ENCODE results near the gene AMELX. TPM values are rescaled to one million over a fixed set of nuclear protein-coding genes. Genes with fewer than 3 reads are reported as not detected.

The AMELX gene
- total and polyA plus RNA-seq, 4 donors, result not detected

DNA sequence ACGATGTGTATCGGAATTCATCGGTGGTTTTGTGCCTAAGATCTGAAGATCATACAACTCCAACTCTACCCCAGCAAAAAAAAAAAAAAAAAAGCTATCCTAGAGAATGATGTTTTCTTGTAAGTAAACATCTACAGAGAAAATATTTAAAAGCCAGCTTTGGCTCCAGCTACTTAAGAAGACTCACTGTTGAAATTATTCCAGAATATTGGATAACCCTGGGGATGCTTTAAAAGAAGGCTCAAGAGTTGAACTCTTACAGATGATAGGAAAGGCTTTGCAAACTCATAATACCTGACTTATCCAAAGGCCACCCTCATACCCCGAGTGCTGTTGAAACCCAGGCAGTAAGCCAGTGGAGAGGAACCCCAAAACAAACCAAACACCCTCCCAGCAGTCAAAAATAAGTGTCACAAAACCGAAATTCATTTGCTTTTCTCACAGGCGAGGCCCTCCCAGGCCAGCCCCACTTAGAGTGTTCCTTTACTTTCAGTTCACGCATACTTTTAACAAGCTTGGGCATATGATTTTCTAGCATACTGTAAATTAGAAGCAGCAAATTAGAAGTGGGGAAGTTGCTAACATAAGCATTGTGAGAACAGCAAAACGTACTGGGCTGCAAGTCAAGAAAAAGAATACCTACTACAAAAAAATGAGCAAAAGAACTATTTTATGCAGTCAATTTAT lies 2.7 kb upstream of the AMELX start:
- Histone ChIP-seq H3K4me3 (ENCODE audit: low read depth in 1 of 3, low read length in 3 of 3) (no peak overlapping the region), H3K4me1 (ENCODE audit: control insufficient read depth in 4 of 4, insufficient read depth in 4 of 4, low read length in 3 of 4) (no peaks in the 10 kb centered on the region), H3K27me3 (ENCODE audit: control insufficient read depth in 4 of 4, insufficient read depth in 4 of 4, low read length in 3 of 4) (peaks cover 0 to 3% (median 0%) of the 10 kb centered on the region in 4 donors), H3K9ac (ENCODE audit: low read depth in 1 of 2, low read length in 2 of 2) (no peak overlapping the region), H3K9me3 (ENCODE audit: control insufficient read depth in 4 of 4, low read length in 3 of 4) (no peaks in the 10 kb centered on the region), H3K27ac (ENCODE audit: low read depth in 1 of 2, low read length in 2 of 2) (no peak overlapping the region), H3K36me3 (ENCODE audit: control insufficient read depth in 4 of 4, insufficient read depth in 3 of 4, low read depth in 1 of 4, low read length in 3 of 4) (no peaks in the 10 kb centered on the region)
- 91% methylated on average over 8 of the region's 8 CpGs for WGBS
- no peak for DNase-seq (ENCODE audit: low spot score)
- no peak for TF ChIP-seq EGR1 (IDR thresholded peaks at IDR 0.05; ENCODE audit: low read depth in 2 of 2)
- TF ChIP-seq GABPA (IDR thresholded peaks at IDR 0.05 in 1 of 2, conservative IDR thresholded peaks at IDR 0.05 in 1 of 2), result no peak
- TF ChIP-seq SP1 (IDR thresholded peaks at IDR 0.05), result no peak
- TF ChIP-seq, protein P1, sequence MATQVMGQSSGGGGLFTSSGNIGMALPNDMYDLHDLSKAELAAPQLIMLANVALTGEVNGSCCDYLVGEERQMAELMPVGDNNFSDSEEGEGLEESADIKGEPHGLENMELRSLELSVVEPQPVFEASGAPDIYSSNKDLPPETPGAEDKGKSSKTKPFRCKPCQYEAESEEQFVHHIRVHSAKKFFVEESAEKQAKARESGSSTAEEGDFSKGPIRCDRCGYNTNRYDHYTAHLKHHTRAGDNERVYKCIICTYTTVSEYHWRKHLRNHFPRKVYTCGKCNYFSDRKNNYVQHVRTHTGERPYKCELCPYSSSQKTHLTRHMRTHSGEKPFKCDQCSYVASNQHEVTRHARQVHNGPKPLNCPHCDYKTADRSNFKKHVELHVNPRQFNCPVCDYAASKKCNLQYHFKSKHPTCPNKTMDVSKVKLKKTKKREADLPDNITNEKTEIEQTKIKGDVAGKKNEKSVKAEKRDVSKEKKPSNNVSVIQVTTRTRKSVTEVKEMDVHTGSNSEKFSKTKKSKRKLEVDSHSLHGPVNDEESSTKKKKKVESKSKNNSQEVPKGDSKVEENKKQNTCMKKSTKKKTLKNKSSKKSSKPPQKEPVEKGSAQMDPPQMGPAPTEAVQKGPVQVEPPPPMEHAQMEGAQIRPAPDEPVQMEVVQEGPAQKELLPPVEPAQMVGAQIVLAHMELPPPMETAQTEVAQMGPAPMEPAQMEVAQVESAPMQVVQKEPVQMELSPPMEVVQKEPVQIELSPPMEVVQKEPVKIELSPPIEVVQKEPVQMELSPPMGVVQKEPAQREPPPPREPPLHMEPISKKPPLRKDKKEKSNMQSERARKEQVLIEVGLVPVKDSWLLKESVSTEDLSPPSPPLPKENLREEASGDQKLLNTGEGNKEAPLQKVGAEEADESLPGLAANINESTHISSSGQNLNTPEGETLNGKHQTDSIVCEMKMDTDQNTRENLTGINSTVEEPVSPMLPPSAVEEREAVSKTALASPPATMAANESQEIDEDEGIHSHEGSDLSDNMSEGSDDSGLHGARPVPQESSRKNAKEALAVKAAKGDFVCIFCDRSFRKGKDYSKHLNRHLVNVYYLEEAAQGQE (IDR thresholded peaks at IDR 0.05), result no peak
- no peak for TF ChIP-seq FOXA2 (IDR thresholded peaks at IDR 0.05)
- TF ChIP-seq JUND (IDR thresholded peaks at IDR 0.05), result no peak
- TF ChIP-seq HNF4G (IDR thresholded peaks at IDR 0.05), result no peak
- TF ChIP-seq, protein P2, sequence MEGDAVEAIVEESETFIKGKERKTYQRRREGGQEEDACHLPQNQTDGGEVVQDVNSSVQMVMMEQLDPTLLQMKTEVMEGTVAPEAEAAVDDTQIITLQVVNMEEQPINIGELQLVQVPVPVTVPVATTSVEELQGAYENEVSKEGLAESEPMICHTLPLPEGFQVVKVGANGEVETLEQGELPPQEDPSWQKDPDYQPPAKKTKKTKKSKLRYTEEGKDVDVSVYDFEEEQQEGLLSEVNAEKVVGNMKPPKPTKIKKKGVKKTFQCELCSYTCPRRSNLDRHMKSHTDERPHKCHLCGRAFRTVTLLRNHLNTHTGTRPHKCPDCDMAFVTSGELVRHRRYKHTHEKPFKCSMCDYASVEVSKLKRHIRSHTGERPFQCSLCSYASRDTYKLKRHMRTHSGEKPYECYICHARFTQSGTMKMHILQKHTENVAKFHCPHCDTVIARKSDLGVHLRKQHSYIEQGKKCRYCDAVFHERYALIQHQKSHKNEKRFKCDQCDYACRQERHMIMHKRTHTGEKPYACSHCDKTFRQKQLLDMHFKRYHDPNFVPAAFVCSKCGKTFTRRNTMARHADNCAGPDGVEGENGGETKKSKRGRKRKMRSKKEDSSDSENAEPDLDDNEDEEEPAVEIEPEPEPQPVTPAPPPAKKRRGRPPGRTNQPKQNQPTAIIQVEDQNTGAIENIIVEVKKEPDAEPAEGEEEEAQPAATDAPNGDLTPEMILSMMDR (IDR thresholded peaks at IDR 0.05; ENCODE audit: low read depth, low read length, missing input control), result no peak
- TF ChIP-seq RAD21 (IDR thresholded peaks at IDR 0.05), result no peak

DNA sequence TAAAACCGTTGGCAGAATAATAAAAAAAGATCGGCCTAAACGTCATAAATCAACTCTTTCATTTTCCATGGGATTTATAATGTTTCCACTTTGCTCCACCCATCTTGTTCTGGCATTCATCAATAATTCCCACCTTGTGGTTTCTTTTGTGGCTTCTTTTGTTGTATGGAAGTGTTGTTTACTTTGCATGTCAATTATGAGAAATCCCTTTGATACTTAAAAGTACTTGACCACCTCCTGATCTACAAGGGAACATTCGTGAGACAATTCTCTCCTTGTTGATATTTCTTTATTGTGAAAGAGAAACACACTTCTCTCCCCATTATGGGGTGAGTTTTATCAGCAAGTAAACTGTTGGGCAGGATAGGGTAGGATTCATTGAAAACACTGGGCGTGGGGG lies 2.8 kb downstream of the AMELX start:
- Histone ChIP-seq H3K9ac (ENCODE audit: low read depth in 1 of 2, low read length in 2 of 2) (no peak overlapping the region), H3K9me3 (ENCODE audit: control insufficient read depth in 4 of 4, low read length in 3 of 4) (no peaks in the 10 kb centered on the region), H3K4me3 (ENCODE audit: low read depth in 1 of 3, low read length in 3 of 3) (no peak overlapping the region), H3K36me3 (ENCODE audit: control insufficient read depth in 4 of 4, insufficient read depth in 3 of 4, low read depth in 1 of 4, low read length in 3 of 4) (no peaks in the 10 kb centered on the region), H3K27ac (ENCODE audit: low read depth in 1 of 2, low read length in 2 of 2) (no peak overlapping the region), H3K4me1 (ENCODE audit: control insufficient read depth in 4 of 4, insufficient read depth in 4 of 4, low read length in 3 of 4) (no peaks in the 10 kb centered on the region), H3K27me3 (ENCODE audit: control insufficient read depth in 4 of 4, insufficient read depth in 4 of 4, low read length in 3 of 4) (peaks cover 0 to 3% (median 0%) of the 10 kb centered on the region in 4 donors)
- DNase-seq (ENCODE audit: low spot score), result no peak
- TF ChIP-seq TAF1 (conservative IDR thresholded peaks at IDR 0.05) (no peak), RAD21 (IDR thresholded peaks at IDR 0.05) (no peak), FOXA2 (IDR thresholded peaks at IDR 0.05) (no peak), RXRA (IDR thresholded peaks at IDR 0.05) (no peak), EGR1 (IDR thresholded peaks at IDR 0.05; ENCODE audit: low read depth in 2 of 2) (no peak), GABPA (IDR thresholded peaks at IDR 0.05 in 1 of 2, conservative IDR thresholded peaks at IDR 0.05 in 1 of 2) (no peak), HNF4A (conservative IDR thresholded peaks at IDR 0.05) (no peak)
- TF ChIP-seq, protein P3, sequence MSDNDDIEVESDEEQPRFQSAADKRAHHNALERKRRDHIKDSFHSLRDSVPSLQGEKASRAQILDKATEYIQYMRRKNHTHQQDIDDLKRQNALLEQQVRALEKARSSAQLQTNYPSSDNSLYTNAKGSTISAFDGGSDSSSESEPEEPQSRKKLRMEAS (IDR thresholded peaks at IDR 0.05), result no peak
- TF ChIP-seq, protein P4, sequence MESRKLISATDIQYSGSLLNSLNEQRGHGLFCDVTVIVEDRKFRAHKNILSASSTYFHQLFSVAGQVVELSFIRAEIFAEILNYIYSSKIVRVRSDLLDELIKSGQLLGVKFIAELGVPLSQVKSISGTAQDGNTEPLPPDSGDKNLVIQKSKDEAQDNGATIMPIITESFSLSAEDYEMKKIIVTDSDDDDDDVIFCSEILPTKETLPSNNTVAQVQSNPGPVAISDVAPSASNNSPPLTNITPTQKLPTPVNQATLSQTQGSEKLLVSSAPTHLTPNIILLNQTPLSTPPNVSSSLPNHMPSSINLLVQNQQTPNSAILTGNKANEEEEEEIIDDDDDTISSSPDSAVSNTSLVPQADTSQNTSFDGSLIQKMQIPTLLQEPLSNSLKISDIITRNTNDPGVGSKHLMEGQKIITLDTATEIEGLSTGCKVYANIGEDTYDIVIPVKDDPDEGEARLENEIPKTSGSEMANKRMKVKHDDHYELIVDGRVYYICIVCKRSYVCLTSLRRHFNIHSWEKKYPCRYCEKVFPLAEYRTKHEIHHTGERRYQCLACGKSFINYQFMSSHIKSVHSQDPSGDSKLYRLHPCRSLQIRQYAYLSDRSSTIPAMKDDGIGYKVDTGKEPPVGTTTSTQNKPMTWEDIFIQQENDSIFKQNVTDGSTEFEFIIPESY (IDR thresholded peaks at IDR 0.05), result no peak
- TF ChIP-seq, protein P1 (IDR thresholded peaks at IDR 0.05), result no peak
- WGBS, result 70% methylated on average over 5 of the region's 5 CpGs
